Nucleus accumbens (tissue), 56 donors: ENCODE measurements around the gene DNPH1.

Experiments
- DNase-seq, 56 donors: peaks; one replicate each; lab custom pipeline; 2025; lab: John Stamatoyannopoulos, UW

DNPH1 gene

DNA sequence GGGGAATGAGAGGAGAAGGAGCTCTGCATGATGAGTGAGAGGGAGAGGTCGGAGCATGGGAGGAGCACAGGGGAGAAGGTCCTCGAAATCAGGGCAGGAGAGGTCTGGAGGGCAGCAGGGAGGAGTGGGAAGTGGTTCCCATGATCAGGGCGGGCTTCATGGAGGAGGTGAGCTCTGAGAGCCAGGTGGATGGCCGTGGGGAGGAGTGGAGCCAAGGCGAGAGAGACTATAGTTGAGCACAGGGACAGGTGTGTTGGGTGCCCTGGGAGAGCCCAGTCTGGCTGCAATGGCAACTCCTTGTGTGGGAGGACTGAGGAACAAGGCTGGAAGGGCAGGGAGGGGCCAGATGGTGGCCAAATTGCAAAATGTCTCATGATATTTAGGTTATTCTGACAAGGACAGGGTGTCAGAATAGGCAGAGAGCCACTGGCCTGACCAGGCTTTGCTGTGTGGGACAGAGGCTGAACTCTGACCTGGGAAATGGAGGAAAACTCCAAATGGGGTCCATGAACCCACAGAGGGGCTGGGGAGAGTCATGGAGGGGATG is 35.4 kb upstream of the DNPH1 start:
- DNase-seq = no peak

GRCh38 chr6:43263314-43264178 is 34.3 kb upstream of the DNPH1 start:
- peak in 32 of 56 donors; percentile 9 to 69 (median 22) for DNase-seq

DNA sequence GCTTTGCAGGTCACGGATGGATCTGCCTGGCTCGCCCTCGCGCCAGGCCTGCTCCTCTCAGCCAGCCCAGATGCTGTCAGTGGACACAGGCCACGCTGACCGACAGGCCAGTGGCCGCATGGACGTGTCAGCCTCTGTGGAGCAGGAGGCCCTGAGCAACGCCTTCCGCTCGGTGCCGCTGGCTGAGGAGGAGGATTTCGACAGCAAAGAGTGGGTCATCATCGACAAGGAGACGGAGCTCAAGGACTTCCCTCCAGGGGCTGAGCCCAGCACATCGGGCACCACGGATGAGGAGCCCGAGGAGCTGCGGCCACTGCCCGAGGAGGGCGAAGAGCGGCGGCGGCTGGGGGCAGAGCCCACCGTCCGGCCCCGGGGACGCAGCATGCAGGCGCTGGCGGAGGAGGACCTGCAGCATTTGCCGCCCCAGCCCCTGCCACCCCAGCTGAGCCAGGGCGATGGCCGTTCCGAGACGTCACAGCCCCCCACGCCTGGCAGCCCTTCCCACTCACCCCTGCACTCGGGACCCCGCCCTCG is 33.6 kb upstream of the DNPH1 start:
- DNase-seq = no peak

GRCh38 chr6:43262000-43262779 is 32.9 kb upstream of the DNPH1 start:
- DNase-seq = peak in 1 of 56 donors; percentile 22

GRCh38 chr6:43261198-43261597 is 31.9 kb upstream of the DNPH1 start:
- DNase-seq = no peak

DNA sequence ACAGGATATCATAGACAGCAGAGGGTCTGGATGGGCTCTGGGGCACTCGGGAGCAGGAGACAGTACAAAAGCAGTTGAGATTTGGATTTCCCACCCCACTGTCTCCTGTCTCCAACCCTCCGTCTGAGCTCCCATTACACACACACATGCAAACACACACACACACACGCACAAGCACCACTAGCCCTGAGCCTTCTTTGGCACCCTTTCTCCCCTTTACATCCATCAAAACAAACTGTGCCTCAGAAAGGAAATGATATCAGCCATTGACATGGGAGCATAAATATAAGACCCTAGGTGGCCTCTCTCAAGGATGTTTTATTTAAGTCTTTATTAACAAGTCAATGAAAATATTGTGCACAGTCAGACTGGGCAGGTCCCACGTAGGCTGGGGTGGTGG is 31.5 kb upstream of the DNPH1 start:
- no peak for DNase-seq

- no peak for DNase-seq
Observed at GRCh38 chr6:43258807-43259686, 29.8 kb upstream of the DNPH1 start.

- DNase-seq = no peak
Observed at GRCh38 chr6:43258180-43258579, 28.9 kb upstream of the DNPH1 start.

- no peak for DNase-seq
Observed at GRCh38 chr6:43257367-43258145, 28.3 kb upstream of the DNPH1 start.

GRCh38 chr6:43256670-43257366 is 27.5 kb upstream of the DNPH1 start:
- no peak for DNase-seq

- DNase-seq = no peak
Observed at GRCh38 chr6:43255408-43256054, 26.2 kb upstream of the DNPH1 start.

DNA sequence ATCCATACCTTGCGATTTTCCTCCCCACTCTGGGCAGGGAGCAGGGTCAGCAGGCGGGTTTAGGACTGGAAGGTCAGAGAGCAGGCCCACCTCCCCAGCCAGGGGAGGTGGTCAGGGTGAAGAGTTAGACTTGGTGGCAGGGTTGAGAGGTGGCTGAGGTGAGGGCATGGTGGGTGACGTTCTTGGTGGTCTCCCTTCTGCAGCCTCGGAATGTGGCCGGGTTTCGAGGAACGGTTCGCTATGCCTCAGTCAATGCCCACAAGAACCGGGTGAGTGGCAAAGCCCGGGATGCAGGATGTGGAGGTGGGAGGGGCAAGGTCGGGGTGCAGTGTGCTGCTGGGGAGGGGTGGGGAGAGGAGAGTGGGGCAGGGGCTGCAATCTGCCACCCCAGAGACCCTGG is 25.6 kb upstream of the DNPH1 start:
- DNase-seq = no peak

DNA sequence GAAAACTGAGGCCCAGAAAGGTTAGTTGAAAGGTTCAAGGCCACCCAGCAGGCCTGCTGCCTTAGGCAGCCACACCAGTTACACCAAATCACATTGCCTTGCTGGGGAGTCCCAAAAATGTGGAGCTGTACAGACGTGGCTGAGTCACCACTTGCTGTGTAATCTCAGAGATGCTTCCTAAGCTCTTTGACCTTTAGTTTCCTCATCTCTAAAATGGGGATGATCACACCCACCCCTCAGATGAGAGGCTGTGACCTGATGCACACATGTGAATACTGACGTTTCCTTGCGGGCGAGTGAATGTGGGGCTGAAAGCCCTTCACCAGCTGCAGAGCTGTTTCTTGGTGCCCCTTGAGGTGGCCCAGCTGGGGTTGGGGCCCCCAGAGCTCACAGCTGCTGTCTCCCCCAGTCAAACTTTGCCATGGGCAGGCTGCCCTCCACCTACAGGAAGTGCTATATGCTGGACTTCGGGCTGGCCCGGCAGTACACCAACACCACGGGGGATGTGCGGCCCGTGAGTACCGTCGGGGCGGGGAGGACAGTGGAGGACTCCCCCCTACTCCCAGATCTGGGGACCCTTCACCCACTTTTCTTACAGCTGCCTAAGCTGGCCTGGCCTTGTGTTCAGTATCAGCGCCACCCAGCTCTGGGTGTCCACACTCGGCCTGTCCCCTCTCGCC is 25.0 kb upstream of the DNPH1 start:
- no peak for DNase-seq

GRCh38 chr6:43253401-43253800 is 24.1 kb upstream of the DNPH1 start:
- DNase-seq = no peak

GRCh38 chr6:43250992-43251373 is 21.7 kb upstream of the DNPH1 start:
- DNase-seq = no peak

- no peak for DNase-seq
Observed at GRCh38 chr6:43248791-43249190, 19.5 kb upstream of the DNPH1 start.

DNA sequence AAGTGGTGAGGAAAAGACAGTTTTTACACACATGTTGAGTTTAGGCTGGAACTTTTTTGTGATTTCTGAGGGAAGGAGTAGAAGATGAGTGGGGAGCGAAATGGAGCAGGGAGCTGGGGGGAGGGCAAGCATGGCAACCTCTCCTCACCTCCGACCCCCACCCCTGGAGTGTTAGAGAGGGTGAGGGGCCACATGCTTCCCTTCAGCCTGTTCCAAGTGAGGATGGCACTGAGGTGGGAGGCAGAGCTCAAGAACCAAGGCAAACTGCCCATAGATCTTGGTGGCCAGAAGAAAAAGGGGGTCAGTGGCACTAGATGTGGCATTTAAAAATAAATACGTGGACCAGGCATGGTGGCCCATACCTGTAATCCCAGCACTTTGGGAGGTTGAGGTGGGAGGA is 18.8 kb upstream of the DNPH1 start:
- DNase-seq = no peak
